ENCODE data around the gene ANXA2R. TPM values are rescaled to one million over a fixed set of nuclear protein-coding genes. Genes with fewer than 3 reads are reported as not detected.
A peak's percentile ranks its signal among the peaks of the same experiment; 100 is the strongest.

Gene ANXA2R
- total and polyA plus RNA-seq, 2 of the 13 experiments (the other 11 are each of a cell fraction or from before 2014, with no cell fraction given): 0.95 to 1.3 TPM

DNA sequence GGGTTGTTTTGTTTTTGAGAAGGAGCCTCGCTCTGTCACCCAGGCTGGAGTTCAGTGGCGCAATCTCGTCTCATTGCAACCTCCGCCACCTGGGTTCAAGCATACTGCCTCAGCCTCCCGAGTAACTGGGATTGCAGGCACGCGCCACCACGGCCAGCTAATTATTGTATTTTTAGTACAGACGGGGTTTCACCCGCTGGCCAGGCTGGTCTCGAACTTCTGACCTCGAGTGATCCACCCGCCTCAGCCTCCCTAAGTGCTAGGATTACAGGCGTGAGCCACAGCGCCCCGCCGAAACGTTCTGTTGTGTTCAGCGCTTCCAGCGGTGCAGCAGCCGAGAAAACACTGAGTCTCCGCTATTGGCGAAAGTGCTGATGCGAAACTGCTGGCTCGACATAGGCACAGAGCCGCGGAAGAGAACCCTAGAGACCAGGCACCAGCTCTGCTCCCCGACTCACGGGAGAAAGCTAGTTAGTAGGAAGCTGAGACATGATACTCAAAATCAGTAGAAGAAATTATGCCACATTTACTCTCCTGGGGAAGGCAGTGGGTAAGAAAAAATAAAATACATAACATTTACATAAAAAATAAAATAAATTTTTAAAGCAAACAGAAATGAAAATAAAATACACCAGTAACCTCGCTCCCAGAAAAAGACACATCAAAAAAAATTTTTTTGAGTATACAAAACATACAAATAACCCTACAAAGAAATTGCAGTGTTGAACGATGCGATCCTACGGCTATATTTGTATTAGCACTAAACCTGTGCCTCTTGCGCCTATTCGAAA is 31.6 kb downstream of the ANXA2R start (continued):
- TF ChIP-seq SMARCE1 (IDR thresholded peaks at IDR 0.05; ENCODE audit: borderline replicate concordance) (no peak), SMC3 (IDR thresholded peaks at IDR 0.05; ENCODE audit: low read length) (no peak), MAZ (IDR thresholded peaks at IDR 0.05; ENCODE audit: borderline replicate concordance, low read depth, low read length) (no peak), MAZ (CRISPR knock-in tag; IDR thresholded peaks at IDR 0.05; ENCODE audit: low read depth) (peak; percentile 42; the same call in 1 of the 2 replicates), MATR3 (CRISPR knock-in tag; IDR thresholded peaks at IDR 0.05) (no peak), ZNF431 (CRISPR knock-in tag; IDR thresholded peaks at IDR 0.05; ENCODE audit: borderline replicate concordance, low read depth) (peak; percentile 62; the same call in 1 of the 2 replicates), IRF2 (CRISPR knock-in tag; IDR thresholded peaks at IDR 0.05) (peak; percentile 88), PPARG (CRISPR knock-in tag; conservative IDR thresholded peaks at IDR 0.05) (peak; percentile 32; the same call in 1 of the 2 replicates), MEIS2 (CRISPR knock-in tag; IDR thresholded peaks at IDR 0.05) (0 out of 2 replicates have a peak, but pooled peaks have one; percentile 47), ZKSCAN5 (CRISPR knock-in tag; IDR thresholded peaks at IDR 0.05) (no peak), SP2 (CRISPR knock-in tag; IDR thresholded peaks at IDR 0.05) (no peak), HMG20B (CRISPR knock-in tag; conservative IDR thresholded peaks at IDR 0.05) (peak; percentile 38; the same call in 1 of the 2 replicates), ZNF777 (CRISPR knock-in tag; IDR thresholded peaks at IDR 0.05) (no peak), ZSCAN20 (CRISPR knock-in tag; IDR thresholded peaks at IDR 0.05; ENCODE audit: borderline replicate concordance) (no peak)
- TF ChIP-seq, protein P1, sequence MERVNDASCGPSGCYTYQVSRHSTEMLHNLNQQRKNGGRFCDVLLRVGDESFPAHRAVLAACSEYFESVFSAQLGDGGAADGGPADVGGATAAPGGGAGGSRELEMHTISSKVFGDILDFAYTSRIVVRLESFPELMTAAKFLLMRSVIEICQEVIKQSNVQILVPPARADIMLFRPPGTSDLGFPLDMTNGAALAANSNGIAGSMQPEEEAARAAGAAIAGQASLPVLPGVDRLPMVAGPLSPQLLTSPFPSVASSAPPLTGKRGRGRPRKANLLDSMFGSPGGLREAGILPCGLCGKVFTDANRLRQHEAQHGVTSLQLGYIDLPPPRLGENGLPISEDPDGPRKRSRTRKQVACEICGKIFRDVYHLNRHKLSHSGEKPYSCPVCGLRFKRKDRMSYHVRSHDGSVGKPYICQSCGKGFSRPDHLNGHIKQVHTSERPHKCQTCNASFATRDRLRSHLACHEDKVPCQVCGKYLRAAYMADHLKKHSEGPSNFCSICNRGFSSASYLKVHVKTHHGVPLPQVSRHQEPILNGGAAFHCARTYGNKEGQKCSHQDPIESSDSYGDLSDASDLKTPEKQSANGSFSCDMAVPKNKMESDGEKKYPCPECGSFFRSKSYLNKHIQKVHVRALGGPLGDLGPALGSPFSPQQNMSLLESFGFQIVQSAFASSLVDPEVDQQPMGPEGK (CRISPR knock-in tag; IDR thresholded peaks at IDR 0.05): no peak
- TF ChIP-seq, protein P2, sequence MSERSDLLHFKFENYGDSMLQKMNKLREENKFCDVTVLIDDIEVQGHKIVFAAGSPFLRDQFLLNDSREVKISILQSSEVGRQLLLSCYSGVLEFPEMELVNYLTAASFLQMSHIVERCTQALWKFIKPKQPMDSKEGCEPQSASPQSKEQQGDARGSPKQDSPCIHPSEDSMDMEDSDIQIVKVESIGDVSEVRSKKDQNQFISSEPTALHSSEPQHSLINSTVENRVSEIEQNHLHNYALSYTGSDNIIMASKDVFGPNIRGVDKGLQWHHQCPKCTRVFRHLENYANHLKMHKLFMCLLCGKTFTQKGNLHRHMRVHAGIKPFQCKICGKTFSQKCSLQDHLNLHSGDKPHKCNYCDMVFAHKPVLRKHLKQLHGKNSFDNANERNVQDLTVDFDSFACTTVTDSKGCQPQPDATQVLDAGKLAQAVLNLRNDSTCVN (CRISPR knock-in tag; IDR thresholded peaks at IDR 0.05; ENCODE audit: borderline replicate concordance): peak; percentile 96
- TF ChIP-seq, protein P3, sequence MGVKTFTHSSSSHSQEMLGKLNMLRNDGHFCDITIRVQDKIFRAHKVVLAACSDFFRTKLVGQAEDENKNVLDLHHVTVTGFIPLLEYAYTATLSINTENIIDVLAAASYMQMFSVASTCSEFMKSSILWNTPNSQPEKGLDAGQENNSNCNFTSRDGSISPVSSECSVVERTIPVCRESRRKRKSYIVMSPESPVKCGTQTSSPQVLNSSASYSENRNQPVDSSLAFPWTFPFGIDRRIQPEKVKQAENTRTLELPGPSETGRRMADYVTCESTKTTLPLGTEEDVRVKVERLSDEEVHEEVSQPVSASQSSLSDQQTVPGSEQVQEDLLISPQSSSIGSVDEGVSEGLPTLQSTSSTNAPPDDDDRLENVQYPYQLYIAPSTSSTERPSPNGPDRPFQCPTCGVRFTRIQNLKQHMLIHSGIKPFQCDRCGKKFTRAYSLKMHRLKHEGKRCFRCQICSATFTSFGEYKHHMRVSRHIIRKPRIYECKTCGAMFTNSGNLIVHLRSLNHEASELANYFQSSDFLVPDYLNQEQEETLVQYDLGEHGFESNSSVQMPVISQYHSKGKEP (CRISPR knock-in tag; IDR thresholded peaks at IDR 0.05): no peak
- TF ChIP-seq, protein P4, sequence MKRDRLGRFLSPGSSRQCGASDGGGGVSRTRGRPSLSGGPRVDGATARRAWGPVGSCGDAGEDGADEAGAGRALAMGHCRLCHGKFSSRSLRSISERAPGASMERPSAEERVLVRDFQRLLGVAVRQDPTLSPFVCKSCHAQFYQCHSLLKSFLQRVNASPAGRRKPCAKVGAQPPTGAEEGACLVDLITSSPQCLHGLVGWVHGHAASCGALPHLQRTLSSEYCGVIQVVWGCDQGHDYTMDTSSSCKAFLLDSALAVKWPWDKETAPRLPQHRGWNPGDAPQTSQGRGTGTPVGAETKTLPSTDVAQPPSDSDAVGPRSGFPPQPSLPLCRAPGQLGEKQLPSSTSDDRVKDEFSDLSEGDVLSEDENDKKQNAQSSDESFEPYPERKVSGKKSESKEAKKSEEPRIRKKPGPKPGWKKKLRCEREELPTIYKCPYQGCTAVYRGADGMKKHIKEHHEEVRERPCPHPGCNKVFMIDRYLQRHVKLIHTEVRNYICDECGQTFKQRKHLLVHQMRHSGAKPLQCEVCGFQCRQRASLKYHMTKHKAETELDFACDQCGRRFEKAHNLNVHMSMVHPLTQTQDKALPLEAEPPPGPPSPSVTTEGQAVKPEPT (CRISPR knock-in tag; IDR thresholded peaks at IDR 0.05; ENCODE audit: low read depth): no peak
- TF ChIP-seq, protein P5, sequence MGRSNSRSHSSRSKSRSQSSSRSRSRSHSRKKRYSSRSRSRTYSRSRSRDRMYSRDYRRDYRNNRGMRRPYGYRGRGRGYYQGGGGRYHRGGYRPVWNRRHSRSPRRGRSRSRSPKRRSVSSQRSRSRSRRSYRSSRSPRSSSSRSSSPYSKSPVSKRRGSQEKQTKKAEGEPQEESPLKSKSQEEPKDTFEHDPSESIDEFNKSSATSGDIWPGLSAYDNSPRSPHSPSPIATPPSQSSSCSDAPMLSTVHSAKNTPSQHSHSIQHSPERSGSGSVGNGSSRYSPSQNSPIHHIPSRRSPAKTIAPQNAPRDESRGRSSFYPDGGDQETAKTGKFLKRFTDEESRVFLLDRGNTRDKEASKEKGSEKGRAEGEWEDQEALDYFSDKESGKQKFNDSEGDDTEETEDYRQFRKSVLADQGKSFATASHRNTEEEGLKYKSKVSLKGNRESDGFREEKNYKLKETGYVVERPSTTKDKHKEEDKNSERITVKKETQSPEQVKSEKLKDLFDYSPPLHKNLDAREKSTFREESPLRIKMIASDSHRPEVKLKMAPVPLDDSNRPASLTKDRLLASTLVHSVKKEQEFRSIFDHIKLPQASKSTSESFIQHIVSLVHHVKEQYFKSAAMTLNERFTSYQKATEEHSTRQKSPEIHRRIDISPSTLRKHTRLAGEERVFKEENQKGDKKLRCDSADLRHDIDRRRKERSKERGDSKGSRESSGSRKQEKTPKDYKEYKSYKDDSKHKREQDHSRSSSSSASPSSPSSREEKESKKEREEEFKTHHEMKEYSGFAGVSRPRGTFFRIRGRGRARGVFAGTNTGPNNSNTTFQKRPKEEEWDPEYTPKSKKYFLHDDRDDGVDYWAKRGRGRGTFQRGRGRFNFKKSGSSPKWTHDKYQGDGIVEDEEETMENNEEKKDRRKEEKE (IDR thresholded peaks at IDR 0.05): no peak
